ENCODE measurements around the gene RBX1.
"Not testable (repeated sequence)": the region's sequence is repeated elsewhere in the genome, so short reads cannot be mapped to it uniquely, and the experiment has no call there.

The RBX1 gene

DNA sequence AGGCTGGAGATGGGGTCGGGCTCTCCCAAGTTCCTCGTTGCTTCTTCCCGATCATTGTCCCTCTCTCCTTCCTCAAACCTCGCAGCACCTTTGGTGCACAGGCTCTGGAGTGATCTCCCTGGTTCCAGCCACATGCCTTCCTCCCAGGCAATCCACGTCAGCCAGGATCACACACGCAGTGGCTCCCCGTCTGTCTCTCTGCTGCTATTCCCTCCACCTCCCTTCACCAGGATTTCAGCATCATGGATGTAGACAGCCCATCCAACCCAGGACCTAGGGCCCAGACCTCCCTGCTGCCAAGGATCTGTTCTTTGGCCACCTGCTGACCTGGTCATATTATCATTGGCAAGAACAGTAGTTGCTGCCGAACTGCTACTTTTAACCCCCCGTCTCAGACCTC is 40.1 kb downstream of the RBX1 start:
- TF ChIP-seq, protein P1, sequence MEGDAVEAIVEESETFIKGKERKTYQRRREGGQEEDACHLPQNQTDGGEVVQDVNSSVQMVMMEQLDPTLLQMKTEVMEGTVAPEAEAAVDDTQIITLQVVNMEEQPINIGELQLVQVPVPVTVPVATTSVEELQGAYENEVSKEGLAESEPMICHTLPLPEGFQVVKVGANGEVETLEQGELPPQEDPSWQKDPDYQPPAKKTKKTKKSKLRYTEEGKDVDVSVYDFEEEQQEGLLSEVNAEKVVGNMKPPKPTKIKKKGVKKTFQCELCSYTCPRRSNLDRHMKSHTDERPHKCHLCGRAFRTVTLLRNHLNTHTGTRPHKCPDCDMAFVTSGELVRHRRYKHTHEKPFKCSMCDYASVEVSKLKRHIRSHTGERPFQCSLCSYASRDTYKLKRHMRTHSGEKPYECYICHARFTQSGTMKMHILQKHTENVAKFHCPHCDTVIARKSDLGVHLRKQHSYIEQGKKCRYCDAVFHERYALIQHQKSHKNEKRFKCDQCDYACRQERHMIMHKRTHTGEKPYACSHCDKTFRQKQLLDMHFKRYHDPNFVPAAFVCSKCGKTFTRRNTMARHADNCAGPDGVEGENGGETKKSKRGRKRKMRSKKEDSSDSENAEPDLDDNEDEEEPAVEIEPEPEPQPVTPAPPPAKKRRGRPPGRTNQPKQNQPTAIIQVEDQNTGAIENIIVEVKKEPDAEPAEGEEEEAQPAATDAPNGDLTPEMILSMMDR (IDR thresholded peaks at IDR 0.05; ENCODE audit: low read depth, low read length), result no peak
- no peak for DNase-seq (ENCODE audit: extremely low read depth, low read depth)

DNA sequence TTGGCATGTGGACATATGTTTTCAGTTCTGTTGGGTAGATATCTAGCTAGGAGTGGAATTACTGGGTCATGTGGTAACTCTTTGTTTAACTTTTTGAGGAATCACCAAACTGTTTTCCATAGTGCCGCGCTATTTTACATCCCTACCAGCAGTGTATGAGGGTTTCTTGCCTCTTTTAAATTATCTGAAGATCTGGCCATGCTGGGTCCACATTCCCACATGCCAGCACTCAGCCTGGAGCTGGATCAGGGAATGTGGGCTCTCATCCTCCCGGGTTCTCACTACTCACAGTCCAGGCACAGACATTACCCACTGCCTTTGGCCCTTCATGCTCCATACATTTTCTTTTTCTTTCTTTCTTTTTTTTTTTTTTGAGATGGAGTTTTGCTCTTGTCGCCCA is 44.6 kb downstream of the RBX1 start:
- TF ChIP-seq, protein P1 (IDR thresholded peaks at IDR 0.05; ENCODE audit: low read depth, low read length), result no peak
- DNase-seq (ENCODE audit: extremely low read depth, low read depth), result no peak

DNA sequence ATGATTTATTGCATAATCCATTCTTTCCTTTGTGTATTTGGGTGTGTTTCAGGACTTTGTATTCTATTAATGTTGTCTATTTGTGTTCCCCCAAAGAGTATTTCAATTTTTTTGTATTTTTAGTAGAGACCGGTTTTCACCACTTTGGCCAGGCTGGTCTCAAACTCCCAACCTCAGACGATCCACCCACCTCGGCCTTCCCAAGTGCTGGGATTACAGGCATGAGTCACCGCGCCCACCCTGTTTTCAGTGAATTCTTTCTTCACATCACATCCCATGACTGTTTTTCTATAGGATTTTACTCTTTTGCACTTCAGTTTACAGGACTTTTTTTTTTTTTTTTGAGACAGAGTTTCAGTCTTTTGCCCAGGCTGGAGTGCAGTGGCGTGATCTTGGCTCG is 46.3 kb downstream of the RBX1 start:
- TF ChIP-seq, protein P1 (IDR thresholded peaks at IDR 0.05; ENCODE audit: low read depth, low read length), result no peak
- no peak for DNase-seq (ENCODE audit: extremely low read depth, low read depth)

DNA sequence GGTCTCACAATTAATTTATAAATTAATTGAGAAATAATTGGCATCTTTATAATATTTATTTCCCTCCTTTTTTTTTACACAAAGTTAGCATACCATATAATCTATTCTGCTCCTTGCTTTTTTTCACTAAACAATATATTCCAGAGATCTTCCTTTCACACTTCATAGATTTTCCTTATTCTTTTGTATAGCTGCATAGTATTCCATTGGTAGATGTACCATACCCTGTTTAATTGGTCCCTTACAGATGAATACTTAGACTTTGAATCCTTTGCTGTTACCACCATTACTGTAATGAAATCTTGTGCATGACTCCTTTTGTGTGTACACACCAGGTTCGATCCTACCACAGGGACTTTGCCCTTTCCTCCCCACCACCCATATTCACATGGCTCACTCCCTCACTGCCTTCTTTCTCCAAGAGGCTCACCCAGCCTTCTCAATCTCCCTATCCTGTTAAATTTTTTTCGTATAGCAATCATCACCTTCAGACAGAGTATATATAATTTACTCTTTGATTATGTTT is 48.9 kb downstream of the RBX1 start:
- TF ChIP-seq, protein P1 (IDR thresholded peaks at IDR 0.05; ENCODE audit: low read depth, low read length), result no peak
- no peak for DNase-seq (ENCODE audit: extremely low read depth, low read depth)

DNA sequence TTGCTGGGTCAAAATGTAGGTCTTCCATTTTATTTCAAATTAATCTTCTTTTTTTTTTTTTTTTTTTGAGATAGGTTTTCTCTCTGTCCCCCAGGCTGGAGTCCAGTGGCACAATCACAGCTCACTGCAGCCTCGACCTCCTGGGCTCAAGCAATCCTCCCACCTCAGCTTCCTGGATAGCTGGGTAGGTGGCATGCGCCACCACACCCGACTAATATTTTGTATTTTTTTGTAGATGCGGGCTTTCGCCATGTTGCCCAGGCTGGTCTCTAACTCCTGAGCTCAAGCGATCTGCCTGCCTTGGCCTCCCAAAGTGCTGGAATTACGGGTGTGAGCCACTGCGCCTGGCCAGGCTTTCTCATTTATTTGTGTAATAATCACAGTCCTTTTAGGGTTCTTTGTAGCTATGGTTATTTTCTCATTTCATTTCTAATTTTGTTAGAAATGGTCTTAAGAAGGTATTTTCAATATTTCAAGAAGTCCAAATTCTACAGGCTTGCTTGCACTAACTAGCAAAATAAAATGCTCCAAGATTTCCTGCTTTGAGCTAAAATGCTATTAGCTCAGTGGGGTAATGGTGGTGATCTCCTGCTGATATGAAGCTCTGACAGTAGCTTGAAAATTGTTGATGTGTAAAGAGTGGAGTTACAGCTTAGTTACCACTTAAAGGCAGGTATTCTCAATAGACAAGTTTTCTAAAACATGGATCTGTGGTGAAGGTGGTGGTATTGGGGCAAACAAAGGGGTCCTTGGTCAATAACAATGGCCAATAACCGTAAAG is 50.0 kb downstream of the RBX1 start:
- TF ChIP-seq, protein P1 (IDR thresholded peaks at IDR 0.05; ENCODE audit: low read depth, low read length), result no peak
- DNase-seq (ENCODE audit: extremely low read depth, low read depth), result no peak

DNA sequence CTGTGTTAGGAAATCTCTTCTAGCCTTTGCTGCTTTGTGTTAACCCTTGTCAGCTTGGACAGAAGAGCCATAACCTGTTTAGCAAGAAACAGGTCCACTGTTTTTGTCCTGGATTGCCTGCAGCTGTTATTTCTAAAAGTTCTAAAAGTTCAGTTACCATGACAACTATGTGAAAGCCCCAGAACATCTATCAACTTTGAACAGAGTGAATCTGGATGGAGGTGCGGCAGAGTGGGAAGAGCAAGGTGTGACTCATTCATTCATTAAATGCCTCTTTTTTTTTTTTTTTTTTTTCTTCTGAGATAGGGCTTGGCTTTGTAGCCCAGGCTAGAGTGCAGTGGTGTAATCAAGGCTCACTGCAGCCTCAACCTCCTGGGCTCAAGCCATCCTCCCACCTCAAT is 50.5 kb downstream of the RBX1 start:
- TF ChIP-seq, protein P1 (IDR thresholded peaks at IDR 0.05; ENCODE audit: low read depth, low read length), result no peak
- DNase-seq (ENCODE audit: extremely low read depth, low read depth), result no peak

DNA sequence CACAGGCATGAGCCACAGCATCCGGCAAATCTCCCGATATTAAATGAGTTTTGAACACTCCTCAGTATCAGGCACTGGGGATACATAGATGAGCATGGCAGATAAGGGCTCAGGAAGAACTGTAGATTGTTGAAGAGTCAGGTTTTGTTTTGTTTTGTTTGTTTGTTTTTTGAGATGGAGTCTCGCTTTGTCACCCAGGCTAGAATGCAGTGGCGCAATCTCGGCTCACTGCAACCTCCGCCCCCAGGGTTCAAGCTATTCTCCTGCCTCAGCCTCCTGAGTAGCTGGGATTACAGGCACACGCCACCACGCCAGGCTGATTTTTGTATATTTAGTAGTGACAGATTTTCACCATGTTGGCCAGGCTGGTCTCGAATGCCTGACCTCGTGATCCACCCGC is 51.2 kb downstream of the RBX1 start:
- not testable (repeated sequence) for DNase-seq (ENCODE audit: extremely low read depth, low read depth)

DNA sequence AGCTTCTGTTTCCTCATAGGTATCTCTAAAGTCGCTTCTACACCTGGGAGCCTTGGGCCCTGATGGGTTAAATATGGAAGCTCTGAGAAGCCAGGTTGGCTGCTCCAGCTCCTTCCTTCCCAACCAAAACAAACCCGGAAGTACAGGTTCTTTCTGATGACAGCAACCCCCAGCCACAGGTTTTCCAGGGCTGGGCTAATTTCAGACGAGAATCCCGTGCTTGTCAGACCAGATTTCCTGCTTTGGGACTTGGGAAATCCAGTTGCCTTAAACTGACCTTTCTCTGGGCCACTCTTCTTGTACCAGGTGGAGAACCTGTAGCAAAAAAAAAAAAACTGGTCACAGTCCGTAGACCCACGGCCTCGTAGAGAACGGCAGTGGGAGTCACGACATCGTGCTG is 51.9 kb downstream of the RBX1 start:
- TF ChIP-seq, protein P1 (IDR thresholded peaks at IDR 0.05; ENCODE audit: low read depth, low read length), result no peak
- DNase-seq (ENCODE audit: extremely low read depth, low read depth), result no peak

Measured in AG09319 (cell line).